Nephron (organoid): ENCODE data around the gene IRGC.

Source experiments
- H3K27ac Mint-ChIP-seq, 3 experiments: 2 replicates each; pipeline ENCODE4 v1.8.0; 2020; ENCODE audit warnings: mixed read lengths in 3 of 3, mild to moderate bottlenecking in 2 of 3, moderate library complexity in 1 of 3
- H3K27me3 Mint-ChIP-seq: 2 replicates; pipeline ENCODE4 v1.8.0; 2021; ENCODE audit warnings: low read depth, mild to moderate bottlenecking, moderate library complexity, mixed read lengths
- H3K36me3 Mint-ChIP-seq: 2 replicates; pipeline ENCODE4 v1.8.0; 2020; ENCODE audit warnings: low read depth, mixed read lengths
- H3K4me1 Mint-ChIP-seq: 2 replicates; pipeline ENCODE4 v1.8.0; 2020; ENCODE audit warnings: mixed read lengths
- H3K4me3 Mint-ChIP-seq, 3 experiments: 2 replicates each; pipeline ENCODE4 v1.8.0; 2020; ENCODE audit warnings: mild to moderate bottlenecking in 3 of 3, mixed read lengths in 3 of 3, moderate library complexity in 2 of 3
- H3K9me3 Mint-ChIP-seq: 2 replicates; pipeline ENCODE4 v1.8.0; 2020; ENCODE audit warnings: mixed read lengths
- CTCF ChIP-seq, 3 experiments: fragments of 200-600 bp; sonication (generic); IDR thresholded peaks; one replicate each; pipeline ENCODE4 v1.5.0; 2021; ENCODE audit warnings: antibody characterized with exemption in 3 of 3; ENCODE audit not compliant: unreplicated experiment in 3 of 3

The IRGC gene

GRCh38 chr19:43731346-43731745 is 15.5 kb downstream of the IRGC start:
- no peaks in the 10 kb centered on the region for H3K9me3 Mint-ChIP-seq
- H3K4me3 Mint-ChIP-seq = no peak overlapping the region
- peaks cover 73% of the 10 kb centered on the region for H3K36me3 Mint-ChIP-seq

GRCh38 chr19:43731846-43732245 is 16.0 kb downstream of the IRGC start:
- Mint-ChIP-seq H3K27ac (peak overlapping the region; percentile 33 to 58 (median 34)), H3K36me3 (peaks cover 78% of the 10 kb centered on the region), H3K27me3 (no peaks in the 10 kb centered on the region), H3K4me1 (peaks cover 13% of the 10 kb centered on the region), H3K9me3 (no peaks in the 10 kb centered on the region), H3K4me3 (no peak overlapping the region)
- TF ChIP-seq CTCF (IDR thresholded peaks at IDR 0.05; ENCODE audit: unreplicated experiment in 3 of 3) = no peak

More at GRCh38 chr19:43731346-43731745, 15.5 kb downstream of the IRGC start:
- H3K27me3 Mint-ChIP-seq = no peaks in the 10 kb centered on the region
- peaks cover 13% of the 10 kb centered on the region for H3K4me1 Mint-ChIP-seq
- TF ChIP-seq CTCF (IDR thresholded peaks at IDR 0.05; ENCODE audit: unreplicated experiment in 3 of 3) = no peak
- no peak overlapping the region for H3K27ac Mint-ChIP-seq

- H3K27ac Mint-ChIP-seq = no peak overlapping the region
- no peaks in the 10 kb centered on the region for H3K9me3 Mint-ChIP-seq
- H3K36me3 Mint-ChIP-seq = peaks cover 80% of the 10 kb centered on the region
- no peaks in the 10 kb centered on the region for H3K27me3 Mint-ChIP-seq
- H3K4me3 Mint-ChIP-seq = no peak overlapping the region
- no peak for TF ChIP-seq CTCF (IDR thresholded peaks at IDR 0.05; ENCODE audit: unreplicated experiment in 3 of 3)
- peaks cover 12% of the 10 kb centered on the region for H3K4me1 Mint-ChIP-seq
Observed at GRCh38 chr19:43735013-43735412, 19.1 kb downstream of the IRGC start.

GRCh38 chr19:43735957-43736356 is 20.1 kb downstream of the IRGC start:
- H3K4me1 Mint-ChIP-seq = peaks cover 9% of the 10 kb centered on the region
- H3K27ac Mint-ChIP-seq = no peak overlapping the region
- TF ChIP-seq CTCF (IDR thresholded peaks at IDR 0.05; ENCODE audit: unreplicated experiment in 3 of 3) = no peak
- no peaks in the 10 kb centered on the region for H3K27me3 Mint-ChIP-seq
- H3K9me3 Mint-ChIP-seq = no peaks in the 10 kb centered on the region
- no peak overlapping the region for H3K4me3 Mint-ChIP-seq
- H3K36me3 Mint-ChIP-seq = peaks cover 86% of the 10 kb centered on the region

- H3K36me3 Mint-ChIP-seq = peaks cover 81% of the 10 kb centered on the region
- H3K27me3 Mint-ChIP-seq = no peaks in the 10 kb centered on the region
- no peak for TF ChIP-seq CTCF (IDR thresholded peaks at IDR 0.05; ENCODE audit: unreplicated experiment in 3 of 3)
- H3K4me1 Mint-ChIP-seq = no peaks in the 10 kb centered on the region
- no peak overlapping the region for H3K27ac Mint-ChIP-seq
- H3K4me3 Mint-ChIP-seq = no peak overlapping the region
- H3K9me3 Mint-ChIP-seq = no peaks in the 10 kb centered on the region
Observed at GRCh38 chr19:43738780-43739211, 22.9 kb downstream of the IRGC start.

- peaks cover 82% of the 10 kb centered on the region for H3K36me3 Mint-ChIP-seq
- no peaks in the 10 kb centered on the region for H3K4me1 Mint-ChIP-seq
- H3K4me3 Mint-ChIP-seq = no peak overlapping the region
- H3K9me3 Mint-ChIP-seq = no peaks in the 10 kb centered on the region
- no peak for TF ChIP-seq CTCF (IDR thresholded peaks at IDR 0.05; ENCODE audit: unreplicated experiment in 3 of 3)
- no peaks in the 10 kb centered on the region for H3K27me3 Mint-ChIP-seq
- H3K27ac Mint-ChIP-seq = no peak overlapping the region
Observed at GRCh38 chr19:43739439-43740235, 23.8 kb downstream of the IRGC start.
